Measurements from ENCODE around the gene NLRX1.
"Not testable (repeated sequence)": the region's sequence is repeated elsewhere in the genome, so short reads cannot be mapped to it uniquely, and the experiment has no call there.

NLRX1 gene

GRCh38 chr11:119155733-119156492 lies 12.6 kb upstream of the NLRX1 start:
- no peak for DNase-seq

GRCh38 chr11:119156496-119156895 lies 12.0 kb upstream of the NLRX1 start:
- no peak for DNase-seq

- DNase-seq = no peak
These were observed 11.5 kb upstream of the NLRX1 start for GRCh38 chr11:119157063-119157462.

GRCh38 chr11:119158467-119158866 lies 10.1 kb upstream of the NLRX1 start:
- no peak for DNase-seq

GRCh38 chr11:119160151-119160550 lies 8.4 kb upstream of the NLRX1 start:
- no peak for DNase-seq

- DNase-seq = no peak
These were observed 6.7 kb upstream of the NLRX1 start for GRCh38 chr11:119161871-119162270.

- DNase-seq = peak; percentile 65
These were observed 2.0 kb upstream of the NLRX1 start for GRCh38 chr11:119166368-119167076.

GRCh38 chr11:119167077-119167458 lies 1.5 kb upstream of the NLRX1 start:
- not testable (repeated sequence) for DNase-seq

- DNase-seq = no peak
These were observed 592 bp upstream of the NLRX1 start for GRCh38 chr11:119167933-119168332.

GRCh38 chr11:119169282-119169719 lies 776 bp downstream of the NLRX1 start:
- DNase-seq = peak; percentile 31

- no peak for DNase-seq
These were observed 4.0 kb downstream of the NLRX1 start for GRCh38 chr11:119172513-119172912.

GRCh38 chr11:119173453-119173852 lies 4.9 kb downstream of the NLRX1 start:
- no peak for DNase-seq

- DNase-seq = peak; percentile 36
These were observed 7.1 kb downstream of the NLRX1 start for GRCh38 chr11:119175493-119176077.

GRCh38 chr11:119178166-119178680 lies 9.7 kb downstream of the NLRX1 start:
- DNase-seq = peak; percentile 20

- no peak for DNase-seq
These were observed 10.8 kb downstream of the NLRX1 start for GRCh38 chr11:119179342-119179741.

GRCh38 chr11:119179983-119180382 lies 11.5 kb downstream of the NLRX1 start:
- no peak for DNase-seq

GRCh38 chr11:119180729-119181676 lies 12.5 kb downstream of the NLRX1 start:
- no peak for DNase-seq

- DNase-seq = no peak
These were observed 13.3 kb downstream of the NLRX1 start for GRCh38 chr11:119181677-119182412.

GRCh38 chr11:119184399-119184798 lies 15.9 kb downstream of the NLRX1 start:
- DNase-seq = not testable (repeated sequence)

- no peak for DNase-seq
These were observed 17.6 kb downstream of the NLRX1 start for GRCh38 chr11:119185981-119186634.
